ENCODE measurements around the gene NEK10.

DNA sequence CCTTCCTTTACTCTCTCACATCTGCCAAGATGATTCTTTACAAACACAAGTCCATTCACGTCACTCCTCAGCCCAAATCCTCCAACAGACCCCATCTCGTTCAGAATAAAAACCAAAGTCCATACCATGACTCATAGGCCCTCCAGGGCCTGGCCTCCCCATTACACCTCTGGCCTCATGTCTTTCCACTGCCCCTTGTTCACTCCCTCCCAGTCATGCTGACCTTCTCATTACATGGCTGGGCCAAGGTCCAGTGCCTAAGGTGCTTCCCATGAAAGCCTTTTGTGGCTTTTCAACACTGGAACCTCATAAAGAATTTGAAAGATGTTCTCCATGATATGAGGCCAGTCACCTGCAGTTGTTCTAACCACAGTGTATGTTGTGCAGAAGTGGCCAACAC is 44.5 kb downstream of the NEK10 start:
- no peak for TF ChIP-seq EZH2 (IDR thresholded peaks at IDR 0.05; ENCODE audit: borderline replicate concordance, insufficient read depth, low read depth, low read length, poor library complexity, severe bottlenecking)
- TF ChIP-seq, protein P1, sequence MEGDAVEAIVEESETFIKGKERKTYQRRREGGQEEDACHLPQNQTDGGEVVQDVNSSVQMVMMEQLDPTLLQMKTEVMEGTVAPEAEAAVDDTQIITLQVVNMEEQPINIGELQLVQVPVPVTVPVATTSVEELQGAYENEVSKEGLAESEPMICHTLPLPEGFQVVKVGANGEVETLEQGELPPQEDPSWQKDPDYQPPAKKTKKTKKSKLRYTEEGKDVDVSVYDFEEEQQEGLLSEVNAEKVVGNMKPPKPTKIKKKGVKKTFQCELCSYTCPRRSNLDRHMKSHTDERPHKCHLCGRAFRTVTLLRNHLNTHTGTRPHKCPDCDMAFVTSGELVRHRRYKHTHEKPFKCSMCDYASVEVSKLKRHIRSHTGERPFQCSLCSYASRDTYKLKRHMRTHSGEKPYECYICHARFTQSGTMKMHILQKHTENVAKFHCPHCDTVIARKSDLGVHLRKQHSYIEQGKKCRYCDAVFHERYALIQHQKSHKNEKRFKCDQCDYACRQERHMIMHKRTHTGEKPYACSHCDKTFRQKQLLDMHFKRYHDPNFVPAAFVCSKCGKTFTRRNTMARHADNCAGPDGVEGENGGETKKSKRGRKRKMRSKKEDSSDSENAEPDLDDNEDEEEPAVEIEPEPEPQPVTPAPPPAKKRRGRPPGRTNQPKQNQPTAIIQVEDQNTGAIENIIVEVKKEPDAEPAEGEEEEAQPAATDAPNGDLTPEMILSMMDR (IDR thresholded peaks at IDR 0.05), result no peak

All from B cell (primary cell).